Measurements from ENCODE around the gene TTC7B. TPM values are rescaled to one million over a fixed set of nuclear protein-coding genes. Genes with fewer than 3 reads are reported as not detected.

The TTC7B gene
- total and polyA plus RNA-seq, 2 of the 13 experiments (the other 11 are each of a cell fraction or from before 2014, with no cell fraction given): 1.3 to 3.2 TPM

GRCh38 chr14:90540437-90540836, 275.8 kb downstream of the TTC7B start:
- H3K9ac ChIP-seq (ENCODE audit: insufficient read depth, low read depth, low read length): no peak overlapping the region
- no peak for TF ChIP-seq HOMEZ (CRISPR knock-in tag; IDR thresholded peaks at IDR 0.05; ENCODE audit: low read depth)
- TF ChIP-seq ZBTB21 (CRISPR knock-in tag; IDR thresholded peaks at IDR 0.05): no peak
- no peak for TF ChIP-seq TIGD3 (CRISPR knock-in tag; IDR thresholded peaks at IDR 0.05; ENCODE audit: borderline replicate concordance)
- no peak for TF ChIP-seq TCF7L2 (IDR thresholded peaks at IDR 0.05; ENCODE audit: low read depth, low read length)
- no peak overlapping the region for H3K27ac ChIP-seq (ENCODE audit: extremely low read length, insufficient read depth, low read length)
- no peak overlapping the region for H3K4me3 ChIP-seq (replicated peaks in 1 of 3; ENCODE audit: insufficient read depth in 1 of 3, low read depth in 2 of 3, low read length in 3 of 3)
- whole genome bisulfite sequencing (ENCODE audit: low lambda C conversion rate): 58% methylated on average over 4 of the region's 4 CpGs
- in situ Hi-C loops (cut with HindIII; ENCODE audit: extremely low pct_ligation_motif_present, low pct_unique_long_range_greater_than_20kb): no loop called here
- no peak overlapping the region for H3K4me2 ChIP-seq (ENCODE audit: low read depth, low read length)
- no peaks in the 10 kb centered on the region for H4K20me1 ChIP-seq (ENCODE audit: insufficient read depth, low read length)
- H3K4me1 ChIP-seq (ENCODE audit: insufficient read depth, low read length): no peaks in the 10 kb centered on the region
- H3K36me3 ChIP-seq (replicated peaks in 1 of 2; ENCODE audit: control insufficient read depth in 1 of 2, insufficient read depth in 2 of 2, low read length in 2 of 2): no peaks in the 10 kb centered on the region
- BruUV-seq (replicated peaks): no TSS peak
- H2AFZ ChIP-seq (ENCODE audit: low read length): no peak overlapping the region
- ChIA-PET POLR2A (no interaction called here), CTCF (ENCODE audit: low intra/inter-chr PET ratio, low total read pairs) (no interaction called here)
- ATAC-seq (no peak), DNase-seq (ENCODE audit: low spot score) (no peak), FAIRE-seq (no peak)
- intact Hi-C loops (cut with micrococcal nuclease; ENCODE audit: unreplicated experiment): no loop called here
- no peaks in the 10 kb centered on the region for H3K27me3 ChIP-seq (ENCODE audit: control insufficient read depth in 1 of 2, insufficient read depth in 2 of 2, low read length in 2 of 2)
- no peaks in the 10 kb centered on the region for H3K79me2 ChIP-seq (ENCODE audit: insufficient read depth, low read length)
- no peaks in the 10 kb centered on the region for H3K9me3 ChIP-seq (ENCODE audit: low read length)

GRCh38 chr14:90539996-90540395, 276.2 kb downstream of the TTC7B start:
- DNase-seq (ENCODE audit: low spot score) (no peak), ATAC-seq (no peak), FAIRE-seq (no peak)
- Histone ChIP-seq H3K27ac (ENCODE audit: extremely low read length, insufficient read depth, low read length) (no peak overlapping the region), H4K20me1 (ENCODE audit: insufficient read depth, low read length) (no peaks in the 10 kb centered on the region), H2AFZ (ENCODE audit: low read length) (no peak overlapping the region), H3K9me3 (ENCODE audit: low read length) (no peaks in the 10 kb centered on the region), H3K27me3 (ENCODE audit: control insufficient read depth in 1 of 2, insufficient read depth in 2 of 2, low read length in 2 of 2) (no peaks in the 10 kb centered on the region), H3K36me3 (replicated peaks in 1 of 2; ENCODE audit: control insufficient read depth in 1 of 2, insufficient read depth in 2 of 2, low read length in 2 of 2) (no peaks in the 10 kb centered on the region), H3K4me2 (ENCODE audit: low read depth, low read length) (no peak overlapping the region), H3K4me3 (replicated peaks in 1 of 3; ENCODE audit: insufficient read depth in 1 of 3, low read depth in 2 of 3, low read length in 3 of 3) (no peak overlapping the region), H3K4me1 (ENCODE audit: insufficient read depth, low read length) (no peaks in the 10 kb centered on the region), H3K9ac (ENCODE audit: insufficient read depth, low read depth, low read length) (no peak overlapping the region), H3K79me2 (ENCODE audit: insufficient read depth, low read length) (no peaks in the 10 kb centered on the region)
- ChIA-PET CTCF (ENCODE audit: low intra/inter-chr PET ratio, low total read pairs) (no interaction called here), POLR2A (no interaction called here)
- intact Hi-C loops (cut with micrococcal nuclease; ENCODE audit: unreplicated experiment): no loop called here
- 61% methylated on average over 10 of the region's 12 CpGs for WGBS (ENCODE audit: low lambda C conversion rate)
- in situ Hi-C loops (cut with HindIII; ENCODE audit: extremely low pct_ligation_motif_present, low pct_unique_long_range_greater_than_20kb): no loop called here
- no TSS peak for BruUV-seq (replicated peaks)
- TF ChIP-seq ZNF513 (CRISPR knock-in tag; conservative IDR thresholded peaks at IDR 0.05) (no peak), BCLAF1 (IDR thresholded peaks at IDR 0.05) (no peak), ATF6 (CRISPR knock-in tag; conservative IDR thresholded peaks at IDR 0.05) (no peak), MBD4 (IDR thresholded peaks at IDR 0.05; ENCODE audit: borderline replicate concordance, low read length) (no peak)
